Activated CD4-positive, alpha-beta memory T cell treated with anti-CD3 and anti-CD28 coated beads for 36 hours (primary cell): ENCODE data around the gene TTLL1. TPM values are rescaled to one million over a fixed set of nuclear protein-coding genes. Genes with fewer than 3 reads are reported as not detected.
"Not testable (repeated sequence)": the region's sequence is repeated elsewhere in the genome, so short reads cannot be mapped to it uniquely, and the experiment has no call there.

Experiments used
- CTCF ChIA-PET: fragments of 350-600 bp; sonication (Branson Sonifier 250); formaldehyde crosslinking; loops from one replicate; lab custom pipeline; 2021; ENCODE audit warnings: antibody characterized with exemption, inconsistent platforms; lab: Charles Lee
- POLR2A ChIA-PET: fragments of 350-600 bp; sonication (Branson Sonifier 250); formaldehyde crosslinking; loops from one replicate; lab custom pipeline; 2021; ENCODE audit warnings: antibody characterized with exemption; lab: Charles Lee
- DNase-seq: peaks from one replicate; pipeline ENCODE4 v3.0.0-alpha.2; 2020
- H3K27ac Mint-ChIP-seq: one replicate; pipeline ENCODE4 v1.8.0; 2021; ENCODE audit warnings: mixed read lengths
- H3K27me3 Mint-ChIP-seq: one replicate; pipeline ENCODE4 v1.8.0; 2021; ENCODE audit warnings: mixed read lengths
- H3K36me3 Mint-ChIP-seq: one replicate; pipeline ENCODE4 v1.8.0; 2021; ENCODE audit warnings: mixed read lengths
- H3K4me1 Mint-ChIP-seq: one replicate; pipeline ENCODE4 v1.8.0; 2021; ENCODE audit warnings: low read depth, mixed read lengths
- H3K4me3 Mint-ChIP-seq: one replicate; pipeline ENCODE4 v1.8.0; 2021; ENCODE audit warnings: mild to moderate bottlenecking, mixed read lengths
- H3K9me3 Mint-ChIP-seq: one replicate; pipeline ENCODE4 v1.8.0; 2021; ENCODE audit warnings: mixed read lengths
- intact Hi-C: fragments of 100-400 bp; cut with micrococcal nuclease; formaldehyde crosslinking; loops from one replicate; pipeline ENCODE4 v1.15.1; 2023
- total RNA-seq, 2 experiments: library from RNA; stranded (reverse); gene quantifications; one replicate each; pipeline ENCODE4 v1.2.3, GENCODE V29; 2021

TTLL1 gene
- total RNA-seq, 2 experiments from 2014 or later = 6.1 to 6.7 TPM

DNA sequence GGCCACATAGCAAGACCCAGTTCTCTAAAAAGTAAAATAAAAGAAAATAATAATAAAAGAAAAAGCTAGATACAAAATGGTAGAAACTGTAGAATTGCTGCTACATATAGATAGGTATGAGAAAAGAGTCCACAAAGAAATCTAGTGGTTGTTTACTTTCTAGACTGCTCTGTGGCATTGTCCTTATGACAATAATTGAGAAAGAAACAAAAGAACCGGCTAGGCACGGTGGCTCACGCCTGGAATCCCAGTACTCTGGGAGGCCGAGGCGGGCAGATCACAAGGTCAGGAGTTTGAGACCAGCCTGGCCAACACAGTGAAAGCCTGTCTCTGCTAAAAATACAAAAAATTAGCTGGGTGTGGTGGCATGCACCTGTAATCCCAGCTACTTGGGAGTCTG, 73.0 kb downstream of the TTLL1 start:
- H3K4me3 Mint-ChIP-seq, H3K27me3 Mint-ChIP-seq, H3K9me3 Mint-ChIP-seq, H3K36me3 Mint-ChIP-seq, H3K27ac Mint-ChIP-seq, DNase-seq: not testable (repeated sequence)
- H3K4me1 Mint-ChIP-seq = peaks cover 22% of the 10 kb centered on the region
- POLR2A ChIA-PET = interaction anchor here (1.5 kb wide), 1 partner anchor 373 kb away, joined by 3 read pairs; no protein-coding TSS in a partner anchor
- intact Hi-C loops = loop anchor here (5.0 kb wide), 1 partner anchor 159 kb away; the partner anchor contains the start of gene ARFGAP3
- CTCF ChIA-PET = interaction anchor here (0.7 to 2.3 kb wide), 2 partner anchors 18 to 74 kb away, joined by 8 to 9 read pairs; no protein-coding TSS in a partner anchor

DNA sequence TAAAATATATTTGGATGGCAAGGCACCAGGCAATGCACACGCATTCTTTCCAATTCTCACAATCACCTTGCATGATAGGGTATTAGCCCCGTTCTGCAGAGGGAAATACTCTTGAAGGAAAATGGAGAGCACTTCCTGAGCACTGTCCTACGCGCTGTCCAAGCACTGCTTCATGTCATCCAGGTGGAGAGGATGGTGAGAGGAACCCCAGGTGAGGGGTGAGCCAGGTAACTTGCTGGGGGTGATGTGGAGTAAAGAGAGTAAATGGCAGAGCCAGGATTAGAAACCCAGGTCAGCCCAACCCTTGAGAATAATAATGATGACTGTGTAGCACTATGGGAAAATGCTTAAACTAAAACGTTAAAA, 73.5 kb downstream of the TTLL1 start:
- Mint-ChIP-seq H3K27ac (peak overlapping the region; percentile 82), H3K27me3 (no peaks in the 10 kb centered on the region), H3K4me3 (peak overlapping the region; percentile 93), H3K36me3 (no peaks in the 10 kb centered on the region), H3K9me3 (no peaks in the 10 kb centered on the region), H3K4me1 (peaks cover 23% of the 10 kb centered on the region)
- POLR2A ChIA-PET = interaction anchor here (0.7 to 2.2 kb wide), 8 partner anchors 11 to 373 kb away, joined by 3 to 10 read pairs (median 4); partner anchors contain the start of gene ARFGAP3
- CTCF ChIA-PET = interaction anchor here (0.6 to 2.5 kb wide), 5 partner anchors 18 to 1184 kb away, joined by 3 to 9 read pairs (median 6); no protein-coding TSS in a partner anchor
- no peak for DNase-seq
- intact Hi-C loops = loop anchor here (2.0 to 5.0 kb wide), 2 partner anchors 51 to 158 kb away; partner anchors contain the start of gene ARFGAP3

DNA sequence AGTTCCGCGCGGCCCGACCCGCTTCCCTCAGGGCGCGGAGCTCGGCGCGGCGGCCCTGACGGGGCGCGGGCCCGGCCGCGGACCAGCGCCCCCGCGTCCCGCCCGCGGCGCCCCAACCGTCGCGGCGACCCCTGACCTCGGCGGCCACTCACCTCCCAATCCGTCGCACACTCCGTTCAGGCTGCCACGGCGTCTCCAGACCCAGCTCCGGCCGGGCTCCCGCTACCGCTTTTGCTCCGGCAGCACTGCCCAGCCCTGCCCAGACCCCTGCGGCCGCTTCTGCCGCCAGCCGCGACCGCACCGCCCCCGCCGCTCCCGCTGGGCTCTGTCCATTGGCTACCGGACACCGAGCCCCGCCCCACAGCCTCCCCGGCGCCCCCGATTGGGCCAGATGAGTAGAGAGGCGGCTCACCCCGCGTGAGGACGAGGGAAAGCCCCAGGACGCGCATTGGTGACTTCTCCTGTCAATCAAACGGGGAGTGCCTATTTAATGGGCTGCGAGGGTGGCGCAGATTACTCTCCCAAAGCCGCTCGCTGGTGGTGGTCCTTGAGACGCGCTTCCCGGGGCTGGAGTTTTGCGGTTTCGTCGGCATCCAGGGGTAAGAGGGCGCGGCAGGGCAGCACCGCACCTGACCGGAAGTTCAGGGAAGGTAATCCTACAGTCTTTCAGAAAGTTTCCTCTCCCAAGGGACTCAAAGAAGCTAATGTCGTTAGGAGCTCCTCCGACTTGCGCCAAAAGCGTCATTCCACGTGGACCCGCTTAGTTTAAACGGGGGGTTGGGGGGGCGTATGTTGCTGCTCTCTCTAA, 74.1 kb downstream of the TTLL1 start, which contains the start of gene PACSIN2:
Gene PACSIN2, minus strand, starts transcription at position 281 of the 808 bp plus-strand sequence. CDS start 103,069 bp downstream, outside the sequence.
- peak within 1 kb of the TSS; percentile 93 for H3K4me3 Mint-ChIP-seq
- ChIA-PET POLR2A (interaction anchor here (0.6 to 2.2 kb wide), 10 partner anchors 10 to 372 kb away, joined by 3 to 10 read pairs (median 3); partner anchors contain the start of gene ARFGAP3), CTCF (interaction anchor here (0.6 to 2.5 kb wide), 7 partner anchors 12 to 1184 kb away, joined by 3 to 9 read pairs (median 5); no protein-coding TSS in a partner anchor)
- H3K36me3 Mint-ChIP-seq = no peaks in the 10 kb centered on the region
- H3K9me3 Mint-ChIP-seq = no peaks in the 10 kb centered on the region
- intact Hi-C loops = loop anchor here (2.0 to 5.0 kb wide), 2 partner anchors 50 to 158 kb away; partner anchors contain the start of gene ARFGAP3
- no peaks in the 10 kb centered on the region for H3K27me3 Mint-ChIP-seq
- H3K4me1 Mint-ChIP-seq = peaks cover 23% of the 10 kb centered on the region
- peak within 1 kb of the TSS; percentile 82 for H3K27ac Mint-ChIP-seq
- DNase-seq = peak; percentile 99

DNA sequence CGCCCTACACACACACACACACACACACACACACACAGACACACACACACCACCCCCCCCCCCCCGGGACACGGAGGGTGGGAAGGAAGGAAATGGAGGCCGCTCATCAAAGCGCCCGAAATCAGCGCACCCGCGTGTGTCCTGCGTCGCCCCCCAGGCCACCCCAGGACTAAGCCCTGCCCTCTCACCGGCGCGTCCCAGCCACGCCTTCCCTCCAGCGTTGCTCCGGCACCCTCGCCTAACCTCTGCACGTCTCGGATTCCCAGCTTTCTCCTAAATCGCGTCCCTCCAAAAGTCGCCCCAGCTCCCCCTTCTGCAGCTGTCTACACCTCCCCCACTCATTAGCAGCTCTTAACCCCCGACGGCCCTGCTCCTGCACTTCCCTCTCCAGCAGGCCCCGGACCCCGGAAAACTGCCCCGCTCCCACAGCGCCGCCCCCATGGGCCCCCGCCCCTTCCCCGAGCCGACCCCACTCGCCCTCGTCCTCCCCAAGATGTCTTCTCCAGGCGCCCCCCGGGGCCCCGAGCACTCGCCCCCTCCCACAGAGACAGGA, 74.8 kb downstream of the TTLL1 start:
- Mint-ChIP-seq H3K36me3 (no peaks in the 10 kb centered on the region), H3K4me3 (peak overlapping the region; percentile 93), H3K27me3 (no peaks in the 10 kb centered on the region), H3K9me3 (no peaks in the 10 kb centered on the region), H3K27ac (peak overlapping the region; percentile 75), H3K4me1 (peaks cover 26% of the 10 kb centered on the region)
- intact Hi-C loops = loop anchor here (2.0 kb wide), 1 partner anchor 50 kb away; no protein-coding TSS in a partner anchor
- peak; percentile 42 for DNase-seq
- ChIA-PET CTCF (interaction anchor here (0.9 to 2.5 kb wide), 7 partner anchors 10 to 156 kb away, joined by 3 to 9 read pairs (median 6); no protein-coding TSS in a partner anchor), POLR2A (interaction anchor here (0.6 to 2.2 kb wide), 6 partner anchors 13 to 158 kb away, joined by 3 to 12 read pairs (median 6); partner anchors contain the start of gene ARFGAP3)

DNA sequence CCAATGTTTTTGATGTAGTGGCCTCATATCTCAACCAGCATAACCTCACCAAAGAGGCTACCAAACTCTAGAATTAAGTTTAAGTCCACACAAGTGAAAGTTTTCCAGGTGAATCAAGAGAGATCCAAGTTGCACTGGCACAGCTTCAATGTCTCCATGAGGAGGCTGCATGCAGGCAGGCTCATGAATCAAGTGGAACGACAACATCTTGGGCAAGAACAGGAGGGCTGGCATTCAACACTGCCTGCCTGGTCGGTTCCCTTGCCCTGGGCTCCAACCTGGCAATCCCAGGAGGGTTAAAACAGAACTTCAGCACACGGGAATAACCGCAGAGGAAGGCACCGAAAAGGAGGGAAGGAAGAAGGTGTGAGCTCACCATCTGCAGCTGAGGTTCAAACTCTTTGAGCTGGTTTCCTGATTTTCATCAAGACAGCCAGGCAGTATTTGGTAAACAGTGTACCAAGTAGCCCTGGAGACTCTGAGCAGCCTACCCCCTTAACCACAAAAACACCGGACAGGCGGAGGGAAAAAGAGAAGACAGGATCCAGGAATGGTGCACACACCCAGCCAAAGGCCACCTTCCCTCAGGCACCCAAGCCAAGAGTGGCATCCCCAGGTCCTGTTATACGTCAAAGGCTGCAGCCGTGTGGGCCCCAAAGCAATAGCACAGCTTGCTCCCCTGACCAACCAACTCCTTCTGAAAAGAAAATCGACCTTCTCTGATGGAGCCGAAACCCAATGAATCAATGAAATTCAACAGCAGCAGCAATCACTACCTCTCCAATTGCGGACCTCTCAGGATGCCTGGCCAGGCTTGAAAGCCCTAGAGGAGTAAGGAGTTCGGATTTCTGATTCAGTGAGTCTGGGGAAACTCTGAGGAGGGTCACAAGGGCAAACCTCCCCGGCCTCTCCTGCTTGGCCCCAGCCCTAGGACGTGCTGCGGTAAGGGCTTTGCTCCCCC, 75.6 kb downstream of the TTLL1 start:
- intact Hi-C loops = loop anchor here (2.0 kb wide), 1 partner anchor 49 kb away; no protein-coding TSS in a partner anchor
- peak overlapping the region; percentile 34 for H3K27ac Mint-ChIP-seq
- H3K4me1 Mint-ChIP-seq = peaks cover 31% of the 10 kb centered on the region
- peak overlapping the region; percentile 93 for H3K4me3 Mint-ChIP-seq
- no peaks in the 10 kb centered on the region for H3K27me3 Mint-ChIP-seq
- CTCF ChIA-PET = interaction anchor here (0.9 to 2.5 kb wide), 6 partner anchors 9 to 146 kb away, joined by 3 to 8 read pairs (median 5); no protein-coding TSS in a partner anchor
- POLR2A ChIA-PET = interaction anchor here (1.9 to 2.2 kb wide), 3 partner anchors 12 to 119 kb away, joined by 5 to 12 read pairs (median 8); no protein-coding TSS in a partner anchor
- H3K36me3 Mint-ChIP-seq = no peaks in the 10 kb centered on the region
- no peaks in the 10 kb centered on the region for H3K9me3 Mint-ChIP-seq
- peak; percentile 38 for DNase-seq

DNA sequence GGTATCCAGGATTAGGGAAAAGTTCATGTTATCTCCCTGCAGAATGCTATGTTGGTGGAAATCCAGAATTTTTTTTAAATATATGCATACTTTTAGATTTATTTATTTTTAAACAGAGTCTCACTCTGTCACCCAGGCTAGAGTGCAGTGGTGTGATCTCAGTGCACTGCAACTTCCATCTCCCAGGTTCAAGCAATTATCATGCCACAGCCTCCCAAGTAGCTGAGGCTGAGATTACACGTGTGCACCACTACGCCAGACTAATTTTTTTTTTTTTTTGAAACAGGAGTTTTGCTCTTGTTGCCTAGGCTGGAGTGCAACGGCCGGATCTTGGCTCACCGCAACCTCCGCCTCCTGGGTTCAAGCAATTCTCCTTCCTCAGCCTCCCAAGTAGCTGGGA, 76.8 kb downstream of the TTLL1 start:
- Mint-ChIP-seq H3K4me3 (no peak overlapping the region), H3K9me3 (no peaks in the 10 kb centered on the region), H3K4me1 (peaks cover 34% of the 10 kb centered on the region), H3K27ac (no peak overlapping the region), H3K27me3 (no peaks in the 10 kb centered on the region), H3K36me3 (no peaks in the 10 kb centered on the region)
- no peak for DNase-seq
- ChIA-PET CTCF (interaction anchor here (1.4 to 2.1 kb wide), 2 partner anchors 48 to 145 kb away, joined by 4 to 8 read pairs; no protein-coding TSS in a partner anchor), POLR2A (interaction anchor here (2.0 kb wide), 1 partner anchor 11 kb away, joined by 12 read pairs; no protein-coding TSS in a partner anchor)
- intact Hi-C loops = no loop called here

DNA sequence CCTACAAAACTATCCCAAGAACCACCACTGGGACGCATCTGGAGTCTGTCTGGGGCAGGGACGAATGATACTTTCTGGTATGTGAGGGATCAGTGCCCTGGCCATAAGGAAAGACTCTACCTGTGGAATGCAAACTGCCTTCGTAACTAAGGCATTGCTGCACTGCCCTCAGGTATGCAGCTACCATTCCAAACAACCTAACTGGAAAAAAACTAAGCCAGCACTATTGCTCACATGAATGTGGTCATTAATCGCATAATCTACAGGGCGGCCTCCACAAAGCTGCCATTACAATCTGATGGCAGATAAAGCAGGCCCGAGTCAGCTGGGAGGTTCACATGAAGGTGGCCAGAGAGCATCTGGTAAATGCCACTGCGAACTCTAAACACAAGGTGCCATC, 78.1 kb downstream of the TTLL1 start:
- Mint-ChIP-seq H3K4me1 (peaks cover 47% of the 10 kb centered on the region), H3K27me3 (no peaks in the 10 kb centered on the region), H3K27ac (no peak overlapping the region), H3K4me3 (no peak overlapping the region), H3K9me3 (no peaks in the 10 kb centered on the region), H3K36me3 (no peaks in the 10 kb centered on the region)
- intact Hi-C loops = no loop called here
- DNase-seq = no peak
- ChIA-PET CTCF (no interaction called here), POLR2A (no interaction called here)

DNA sequence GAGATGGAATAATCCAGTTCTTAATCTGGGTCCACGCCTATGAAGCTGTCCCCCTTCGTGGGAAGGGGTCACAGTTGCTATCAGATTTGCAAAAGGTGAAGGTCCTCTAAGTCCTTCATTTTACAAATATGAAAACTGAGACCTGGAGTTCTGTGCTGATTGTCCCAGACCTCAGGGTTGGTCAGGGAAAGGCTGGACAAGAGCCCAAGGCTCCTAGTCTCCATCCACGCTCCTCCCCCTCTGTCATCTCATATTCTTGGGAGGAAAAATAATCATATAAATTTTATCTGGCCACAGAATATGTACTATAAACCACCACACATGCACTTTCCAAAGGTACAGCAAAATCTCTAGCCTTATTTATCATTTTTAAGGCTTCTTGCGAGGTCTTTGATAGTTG, 79.7 kb downstream of the TTLL1 start:
- Mint-ChIP-seq H3K27me3 (no peaks in the 10 kb centered on the region), H3K4me1 (peaks cover 55% of the 10 kb centered on the region), H3K9me3 (no peaks in the 10 kb centered on the region), H3K4me3 (no peak overlapping the region), H3K27ac (no peak overlapping the region), H3K36me3 (no peaks in the 10 kb centered on the region)
- no peak for DNase-seq
- ChIA-PET CTCF (no interaction called here), POLR2A (no interaction called here)
- intact Hi-C loops = no loop called here

DNA sequence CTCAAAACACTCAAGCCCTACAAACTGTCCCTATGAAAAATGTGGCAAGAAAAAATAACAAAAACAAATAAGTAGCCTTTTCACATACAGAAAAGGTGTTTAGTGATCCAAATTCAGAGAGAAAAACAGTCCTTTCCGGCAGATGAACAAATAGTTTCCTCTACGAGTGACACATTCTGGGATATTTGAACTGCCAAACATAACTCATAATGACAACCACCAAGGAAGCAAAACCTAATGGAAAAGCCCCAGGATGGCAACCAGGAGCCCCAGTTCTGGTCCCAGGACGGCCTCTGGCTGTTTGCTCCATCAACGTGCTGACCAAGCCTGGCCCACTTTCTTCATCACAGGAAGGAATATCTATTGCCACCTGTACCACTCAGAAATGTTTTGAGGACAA, 80.3 kb downstream of the TTLL1 start:
- Mint-ChIP-seq H3K36me3 (no peaks in the 10 kb centered on the region), H3K27ac (no peak overlapping the region), H3K9me3 (no peaks in the 10 kb centered on the region), H3K27me3 (no peaks in the 10 kb centered on the region), H3K4me3 (no peak overlapping the region), H3K4me1 (peaks cover 60% of the 10 kb centered on the region)
- POLR2A ChIA-PET = no interaction called here
- CTCF ChIA-PET = interaction anchor here (1.6 kb wide), 1 partner anchor 24 kb away, joined by 11 read pairs; no protein-coding TSS in a partner anchor
- no peak for DNase-seq
- intact Hi-C loops = no loop called here

DNA sequence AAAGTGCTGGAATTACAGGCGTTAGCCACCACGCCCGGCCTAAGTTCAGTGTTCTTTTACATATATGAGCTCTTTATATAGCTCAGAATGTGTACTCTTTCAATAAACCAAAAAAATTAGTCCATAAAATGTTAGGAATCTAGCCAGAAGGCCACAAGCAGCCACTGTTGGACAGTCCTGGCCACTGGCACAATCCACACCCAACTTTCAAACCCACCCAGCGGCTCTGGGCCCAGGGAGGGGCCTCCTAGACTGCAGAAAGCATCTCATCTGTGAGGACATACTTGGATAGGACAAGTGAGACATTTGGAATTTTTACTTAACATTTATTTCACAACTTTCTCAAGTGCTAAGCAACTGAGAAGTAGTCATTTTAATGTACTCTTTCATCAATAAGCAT, 80.7 kb downstream of the TTLL1 start:
- POLR2A ChIA-PET = interaction anchor here (0.6 kb wide), 1 partner anchor 138 kb away, joined by 3 read pairs; no protein-coding TSS in a partner anchor
- Mint-ChIP-seq H3K4me3 (no peak overlapping the region), H3K9me3 (no peaks in the 10 kb centered on the region), H3K4me1 (peaks cover 60% of the 10 kb centered on the region), H3K27ac (no peak overlapping the region), H3K27me3 (no peaks in the 10 kb centered on the region), H3K36me3 (no peaks in the 10 kb centered on the region)
- intact Hi-C loops = no loop called here
- DNase-seq = no peak
- CTCF ChIA-PET = interaction anchor here (1.6 kb wide), 1 partner anchor 25 kb away, joined by 11 read pairs; no protein-coding TSS in a partner anchor
